Hepatocyte (in vitro differentiated cells): ENCODE results near the gene PSMF1.

Source experiments
- CTCF ChIP-seq: fragments of 200-600 bp; sonication (generic); IDR thresholded peaks from 2 replicates; pipeline ENCODE4 v1.5.1; 2016; ENCODE audit warnings: antibody characterized with exemption, mild to moderate bottlenecking; ENCODE audit not compliant: poor library complexity
- EZH2 ChIP-seq: fragments of 200-600 bp; sonication (generic); IDR thresholded peaks from 2 replicates; pipeline ENCODE4 v1.6.1; 2016; ENCODE audit warnings: antibody characterized with exemption, mild to moderate bottlenecking, borderline replicate concordance

- TF ChIP-seq CTCF (no peak), EZH2 (no peak)
Measured at GRCh38 chr20:1081891-1082290, 36.5 kb upstream of the PSMF1 start.
